PC-3 (cell line): ENCODE data around the gene GAL3ST1. TPM values are rescaled to one million over a fixed set of nuclear protein-coding genes. Genes with fewer than 3 reads are reported as not detected.
"Not testable (repeated sequence)": the region's sequence is repeated elsewhere in the genome, so short reads cannot be mapped to it uniquely, and the experiment has no call there.

Experiments
- ATAC-seq: fragments of 200-7000 bp; cut with Tn5 transposase; 2 replicates; pipeline ENCODE4 v1.9.1; 2020; ENCODE audit warnings: mild to moderate bottlenecking, moderate library complexity
- Bru-seq: library from RNA; stranded (reverse); fragments of 400-500 nt; gene quantifications from one replicate; lab custom pipeline; 2021; lab: Mats Ljungman, UMichigan
- BruChase-seq, 2 experiments: library from RNA; stranded (reverse); fragments of 400-500 nt; gene quantifications; one replicate each; lab custom pipeline; 2021; lab: Mats Ljungman, UMichigan
- BruUV-seq: library from RNA; stranded (reverse); fragments of 400-500 nt; replicated peaks from 2 replicates; lab custom pipeline; 2021; lab: Mats Ljungman, UMichigan
- CTCF ChIA-PET: fragments of 300-600 bp; sonication (Branson Sonifier 250); formaldehyde crosslinking; loops from one replicate; lab custom pipeline; 2022; ENCODE audit warnings: antibody characterized with exemption; lab: Charles Lee
- POLR2A ChIA-PET: fragments of 300-600 bp; sonication (Branson Sonifier 250); formaldehyde crosslinking; loops from one replicate; lab custom pipeline; 2022; ENCODE audit warnings: antibody characterized with exemption; ENCODE audit not compliant: unreplicated experiment; lab: Charles Lee
- DNase-seq: peaks from one replicate; pipeline ENCODE4 v3.0.0-alpha.2; 2015
- H2AFZ ChIP-seq: fragments of 300-600 bp; sonication (generic); 2 replicates; pipeline ENCODE4 v1.6.0; 2016; ENCODE audit warnings: antibody characterized with exemption, low read length
- H3F3A ChIP-seq: fragments of 300-600 bp; sonication (generic); one replicate; pipeline ENCODE4 v1.6.0; 2017; ENCODE audit warnings: antibody characterized with exemption, low read length, control low read depth, mild to moderate bottlenecking; ENCODE audit not compliant: unreplicated experiment
- H3K27ac ChIP-seq: fragments of 300-600 bp; sonication (generic); 2 replicates; pipeline ENCODE4 v1.5.1; 2016; ENCODE audit warnings: mild to moderate bottlenecking, low read length
- H3K27me3 ChIP-seq: fragments of 300-600 bp; sonication (generic); 2 replicates; pipeline ENCODE4 v1.6.1; 2016; ENCODE audit warnings: low read length, mixed read lengths
- H3K36me3 ChIP-seq: fragments of 300-600 bp; sonication (generic); 2 replicates; pipeline ENCODE4 v1.6.1; 2016; ENCODE audit warnings: low read depth, mixed run types, low read length, mixed read lengths
- H3K4me1 ChIP-seq: fragments of 300-600 bp; sonication (generic); 2 replicates; pipeline ENCODE4 v1.5.1; 2016; ENCODE audit warnings: low read length; ENCODE audit not compliant: insufficient read depth
- H3K4me2 ChIP-seq: fragments of 300-600 bp; sonication (generic); 2 replicates; pipeline ENCODE4 v1.6.0; 2016; ENCODE audit warnings: low read length
- H3K4me3 ChIP-seq: fragments of 300-600 bp; sonication (generic); 2 replicates; pipeline ENCODE4 v1.5.1; 2016; ENCODE audit warnings: mild to moderate bottlenecking, low read length, mixed read lengths
- H3K79me2 ChIP-seq: fragments of 300-600 bp; sonication (generic); 2 replicates; pipeline ENCODE4 v1.6.1; 2017; ENCODE audit warnings: low read length, mixed read lengths
- H3K9ac ChIP-seq: fragments of 300-600 bp; sonication (generic); 2 replicates; pipeline ENCODE4 v1.6.0; 2016; ENCODE audit warnings: mild to moderate bottlenecking, low read length
- H3K9me2 ChIP-seq: fragments of 300-600 bp; sonication (generic); replicated peaks from 2 replicates; pipeline ENCODE4 v1.6.1; 2016; ENCODE audit warnings: mixed run types, low read length, mixed read lengths
- H3K9me3 ChIP-seq: fragments of 300-600 bp; sonication (generic); 2 replicates; pipeline ENCODE4 v1.6.1; 2016; ENCODE audit warnings: low read length, mixed read lengths
- H4K20me1 ChIP-seq: fragments of 300-600 bp; sonication (generic); 2 replicates; pipeline ENCODE4 v1.6.1; 2016; ENCODE audit warnings: low read length, mixed read lengths
- EZH2 ChIP-seq: fragments of 300-600 bp; sonication (generic); IDR thresholded peaks from one replicate; pipeline ENCODE4 v1.6.1; 2017; ENCODE audit warnings: antibody characterized with exemption, mild to moderate bottlenecking, low read length; ENCODE audit not compliant: unreplicated experiment
- EZH2phosphoT487 ChIP-seq: fragments of 300-600 bp; sonication (generic); IDR thresholded peaks from 2 replicates; pipeline ENCODE4 v1.6.1; 2018; ENCODE audit warnings: mild to moderate bottlenecking, antibody characterized with exemption, low read length, borderline replicate concordance
- intact Hi-C: fragments of 100-400 bp; cut with micrococcal nuclease; formaldehyde crosslinking; loops from 2 replicates; pipeline ENCODE4 v1.9.0; 2023
- long read RNA-seq: library from polyadenylated mRNA; unstranded; transcript quantifications from one replicate; pipeline ENCODE4 v2.0.0, GENCODE V29; 2021; ENCODE audit not compliant: unreplicated experiment
- total RNA-seq: library from RNA; depleted of rRNA; stranded (reverse); fragments of >200 nt; gene quantifications from 2 replicates; pipeline ENCODE4 v1.2.3, GENCODE V29; 2014; rRNA removed
- TF ChIP-seq, protein P1 (sequence below): fragments of 300-600 bp; sonication (generic); conservative IDR thresholded peaks from 2 replicates; pipeline ENCODE4 v1.5.1; 2017; ENCODE audit warnings: antibody characterized with exemption, low read depth, mild to moderate bottlenecking, low read length

The GAL3ST1 gene
- total RNA-seq (not detected in 2 replicates), Bru-seq, nascent RNA (percentile 18 among the genes with signal in this experiment), BruChase-seq, experiment 1, labeled RNA remaining after a 6-hour chase (percentile 44 among the genes with signal in this experiment), BruChase-seq, experiment 2, labeled RNA remaining after a 2-hour chase (percentile 42 among the genes with signal in this experiment)
- long read RNA-seq, partial matches to known transcripts: 0 of 2 reads
- long read RNA-seq, other reads (novel, unspliced or antisense): 2 of 2 reads

- Histone ChIP-seq H3K36me3 (peaks cover 8% of the 10 kb centered on the region), H3F3A (no peaks in the 10 kb centered on the region), H3K4me1 (no peaks in the 10 kb centered on the region), H2AFZ (no peak within 1 kb of the TSS), H3K27ac (no peak within 1 kb of the TSS), H3K9ac (no peak within 1 kb of the TSS), H3K9me3 (no peaks in the 10 kb centered on the region), H3K4me2 (no peak within 1 kb of the TSS), H3K79me2 (no peaks in the 10 kb centered on the region), H3K27me3 (no peaks in the 10 kb centered on the region), H3K9me2 (no peaks in the 10 kb centered on the region), H3K4me3 (no peak within 1 kb of the TSS), H4K20me1 (no peaks in the 10 kb centered on the region)
- BruUV-seq: no TSS peak
- TF ChIP-seq, protein P1, sequence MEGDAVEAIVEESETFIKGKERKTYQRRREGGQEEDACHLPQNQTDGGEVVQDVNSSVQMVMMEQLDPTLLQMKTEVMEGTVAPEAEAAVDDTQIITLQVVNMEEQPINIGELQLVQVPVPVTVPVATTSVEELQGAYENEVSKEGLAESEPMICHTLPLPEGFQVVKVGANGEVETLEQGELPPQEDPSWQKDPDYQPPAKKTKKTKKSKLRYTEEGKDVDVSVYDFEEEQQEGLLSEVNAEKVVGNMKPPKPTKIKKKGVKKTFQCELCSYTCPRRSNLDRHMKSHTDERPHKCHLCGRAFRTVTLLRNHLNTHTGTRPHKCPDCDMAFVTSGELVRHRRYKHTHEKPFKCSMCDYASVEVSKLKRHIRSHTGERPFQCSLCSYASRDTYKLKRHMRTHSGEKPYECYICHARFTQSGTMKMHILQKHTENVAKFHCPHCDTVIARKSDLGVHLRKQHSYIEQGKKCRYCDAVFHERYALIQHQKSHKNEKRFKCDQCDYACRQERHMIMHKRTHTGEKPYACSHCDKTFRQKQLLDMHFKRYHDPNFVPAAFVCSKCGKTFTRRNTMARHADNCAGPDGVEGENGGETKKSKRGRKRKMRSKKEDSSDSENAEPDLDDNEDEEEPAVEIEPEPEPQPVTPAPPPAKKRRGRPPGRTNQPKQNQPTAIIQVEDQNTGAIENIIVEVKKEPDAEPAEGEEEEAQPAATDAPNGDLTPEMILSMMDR: no peak
- TF ChIP-seq EZH2phosphoT487: no peak
- no peak for TF ChIP-seq EZH2
- ChIA-PET POLR2A (no interaction called here), CTCF (no interaction called here)
- intact Hi-C loops: no loop called here
- ATAC-seq: 0 out of 2 replicates have a peak, but pooled peaks have one; percentile 9
- DNase-seq: no peak
Observed at GRCh38 chr22:30574095-30574981, at the start of gene GAL3ST1. GAL3ST1 (minus strand) TSS chr22:30574665; CDS start chr22:30557392, 17,273 bp downstream.

DNA sequence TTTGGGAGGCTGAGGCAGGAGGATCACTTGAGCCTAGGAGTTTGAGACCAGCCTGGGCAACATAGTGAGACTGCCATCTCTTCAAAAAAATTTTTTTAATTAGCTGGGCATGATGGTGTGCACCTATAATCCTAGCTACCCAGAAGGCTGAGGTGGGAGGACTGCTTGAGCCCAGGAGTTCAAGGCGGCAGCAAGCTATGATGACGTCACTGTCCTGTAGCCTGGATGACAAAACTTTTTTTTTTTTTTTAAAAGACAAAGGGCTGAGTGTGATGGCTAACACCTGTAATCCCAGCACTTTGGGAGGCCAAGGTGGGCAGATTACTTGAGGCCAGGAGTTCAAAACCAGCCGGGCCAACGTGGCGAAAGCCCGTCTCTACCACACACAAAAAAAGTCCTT is 45.4 kb upstream of the GAL3ST1 start:
- H3F3A ChIP-seq, POLR2A ChIA-PET, H3K9me2 ChIP-seq, H3K9me3 ChIP-seq, H3K4me1 ChIP-seq, H3K4me3 ChIP-seq, H4K20me1 ChIP-seq, H2AFZ ChIP-seq, ATAC-seq, H3K9ac ChIP-seq, CTCF ChIA-PET, H3K4me2 ChIP-seq, H3K36me3 ChIP-seq, H3K79me2 ChIP-seq, H3K27ac ChIP-seq, BruUV-seq, DNase-seq, H3K27me3 ChIP-seq, intact Hi-C loops: not testable (repeated sequence)

DNA sequence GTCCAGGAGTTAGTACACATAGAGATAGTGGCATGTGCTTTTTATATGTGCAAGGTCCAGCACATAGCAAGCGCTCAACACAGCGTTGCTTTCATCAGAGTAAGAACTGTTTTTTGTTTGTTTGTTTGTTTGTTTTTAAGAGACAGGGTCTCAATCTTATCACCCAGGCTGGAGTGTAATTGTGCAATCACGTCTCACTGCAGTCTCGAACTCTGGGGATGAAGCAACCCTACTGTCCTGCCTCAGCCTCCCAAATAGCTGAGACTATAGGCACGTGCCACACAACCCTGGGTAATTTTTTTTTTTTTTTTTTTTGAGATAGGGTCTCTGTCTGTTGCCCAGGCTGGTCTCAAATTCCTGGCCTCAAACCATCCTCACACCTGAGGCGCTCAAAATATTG is 43.4 kb upstream of the GAL3ST1 start:
- Histone ChIP-seq H3F3A (no peaks in the 10 kb centered on the region), H4K20me1 (no peaks in the 10 kb centered on the region), H3K79me2 (no peaks in the 10 kb centered on the region), H3K4me3 (no peak overlapping the region), H3K4me1 (no peaks in the 10 kb centered on the region), H3K27ac (no peak overlapping the region), H3K4me2 (no peak overlapping the region), H3K9me2 (no peaks in the 10 kb centered on the region), H2AFZ (no peak overlapping the region), H3K9me3 (no peaks in the 10 kb centered on the region), H3K36me3 (no peaks in the 10 kb centered on the region), H3K27me3 (no peaks in the 10 kb centered on the region), H3K9ac (no peak overlapping the region)
- POLR2A ChIA-PET: interaction anchor here (0.5 kb wide), 1 partner anchor 1050 kb away, joined by 4 read pairs; no protein-coding TSS in a partner anchor
- CTCF ChIA-PET: interaction anchor here (0.6 kb wide), 1 partner anchor 174 kb away, joined by 4 read pairs; no protein-coding TSS in a partner anchor
- DNase-seq (no peak), ATAC-seq (no peak)
- no peak for TF ChIP-seq EZH2
- no TSS peak for BruUV-seq
- intact Hi-C loops: no loop called here
